NCI-H146 treated with DMSO at 0.1 percent for 48 hours (cell line): ENCODE measurements around the gene PRSS48.
"Not testable (repeated sequence)": the region's sequence is repeated elsewhere in the genome, so short reads cannot be mapped to it uniquely, and the experiment has no call there.

Source experiments
- DNase-seq: peaks from one replicate; lab custom pipeline; 2025; ENCODE audit not compliant: unreplicated experiment; lab: John Stamatoyannopoulos, UW

The PRSS48 gene, protein sequence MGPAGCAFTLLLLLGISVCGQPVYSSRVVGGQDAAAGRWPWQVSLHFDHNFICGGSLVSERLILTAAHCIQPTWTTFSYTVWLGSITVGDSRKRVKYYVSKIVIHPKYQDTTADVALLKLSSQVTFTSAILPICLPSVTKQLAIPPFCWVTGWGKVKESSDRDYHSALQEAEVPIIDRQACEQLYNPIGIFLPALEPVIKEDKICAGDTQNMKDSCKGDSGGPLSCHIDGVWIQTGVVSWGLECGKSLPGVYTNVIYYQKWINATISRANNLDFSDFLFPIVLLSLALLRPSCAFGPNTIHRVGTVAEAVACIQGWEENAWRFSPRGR

DNA sequence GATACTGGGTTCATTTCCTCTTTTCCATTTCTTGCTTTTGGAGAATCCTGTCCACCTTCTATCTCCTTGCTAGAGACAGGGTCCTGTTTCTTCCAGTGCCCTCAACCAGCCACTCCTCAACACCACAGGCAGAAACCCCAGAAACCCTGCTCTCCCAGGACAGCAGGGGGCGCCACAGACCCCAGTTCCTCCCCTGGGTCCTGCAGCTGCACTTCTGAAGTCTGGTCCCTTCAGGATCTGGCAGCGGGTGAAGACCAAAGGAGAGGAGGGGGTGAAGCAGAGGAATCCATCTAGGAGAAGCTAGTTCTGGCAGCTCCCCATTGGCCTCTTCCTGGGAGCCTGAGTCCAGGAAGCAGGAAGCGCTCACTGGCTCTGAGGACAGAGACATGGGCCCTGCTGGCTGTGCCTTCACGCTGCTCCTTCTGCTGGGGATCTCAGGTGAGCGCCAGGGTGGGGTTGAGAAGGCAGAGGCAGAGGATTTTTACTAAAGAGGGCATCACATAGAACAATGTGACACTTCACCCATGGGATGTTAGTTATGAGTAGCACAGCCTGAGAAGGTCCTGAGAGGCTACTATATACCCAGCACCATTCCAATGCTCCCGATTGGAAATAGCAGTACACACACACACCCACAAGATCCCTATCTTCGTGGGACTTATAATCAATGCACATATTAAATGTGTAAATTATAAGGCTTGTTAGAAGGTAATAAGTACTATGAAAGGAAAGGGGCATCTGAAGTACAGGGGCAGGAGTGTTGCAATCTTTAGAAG is at the start of gene PRSS48:
PRSS48 (plus strand) TSS at position 375 of the 776 bp plus-strand sequence; CDS start at position 387, 12 bp downstream.
- no peak for DNase-seq

DNA sequence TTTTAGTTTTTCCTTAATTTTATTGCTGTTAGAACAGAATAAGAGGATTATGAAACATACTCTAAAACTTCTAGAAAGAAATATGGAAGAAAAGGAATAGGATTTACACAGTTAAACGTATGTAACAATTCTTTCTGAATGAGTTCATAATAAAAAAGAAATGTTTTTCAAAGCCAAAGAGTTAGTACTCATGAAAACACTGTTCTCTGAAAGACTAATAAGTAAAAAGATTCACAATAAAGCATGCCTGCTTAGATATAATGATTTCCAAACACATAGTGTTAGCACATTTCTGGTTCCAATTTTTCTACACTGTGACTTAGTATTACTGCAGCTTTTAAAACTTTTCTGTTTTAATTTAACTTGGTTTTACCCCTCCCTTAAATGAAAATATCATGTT is 49.8 kb upstream of the PRSS48 start:
- DNase-seq, result no peak

DNA sequence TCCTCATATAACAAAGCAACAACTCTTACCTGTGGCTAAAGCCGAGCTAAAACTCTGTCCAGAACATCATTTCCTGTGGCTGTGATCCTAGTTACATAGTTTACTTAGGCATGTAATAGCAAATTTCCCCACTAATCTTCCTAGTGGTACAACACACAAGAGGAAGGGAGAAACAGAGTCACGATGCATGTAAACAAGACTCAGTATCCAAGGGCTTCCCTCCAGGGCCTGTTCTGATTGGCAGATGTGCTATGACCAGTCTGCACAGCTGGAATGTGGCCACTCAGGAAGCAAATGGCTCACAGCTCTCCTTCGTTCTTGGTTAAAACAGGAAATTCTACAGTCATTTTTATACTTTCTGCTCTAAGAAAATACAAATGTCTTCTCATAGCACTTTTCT is 49.2 kb upstream of the PRSS48 start:
- DNase-seq, result no peak

DNA sequence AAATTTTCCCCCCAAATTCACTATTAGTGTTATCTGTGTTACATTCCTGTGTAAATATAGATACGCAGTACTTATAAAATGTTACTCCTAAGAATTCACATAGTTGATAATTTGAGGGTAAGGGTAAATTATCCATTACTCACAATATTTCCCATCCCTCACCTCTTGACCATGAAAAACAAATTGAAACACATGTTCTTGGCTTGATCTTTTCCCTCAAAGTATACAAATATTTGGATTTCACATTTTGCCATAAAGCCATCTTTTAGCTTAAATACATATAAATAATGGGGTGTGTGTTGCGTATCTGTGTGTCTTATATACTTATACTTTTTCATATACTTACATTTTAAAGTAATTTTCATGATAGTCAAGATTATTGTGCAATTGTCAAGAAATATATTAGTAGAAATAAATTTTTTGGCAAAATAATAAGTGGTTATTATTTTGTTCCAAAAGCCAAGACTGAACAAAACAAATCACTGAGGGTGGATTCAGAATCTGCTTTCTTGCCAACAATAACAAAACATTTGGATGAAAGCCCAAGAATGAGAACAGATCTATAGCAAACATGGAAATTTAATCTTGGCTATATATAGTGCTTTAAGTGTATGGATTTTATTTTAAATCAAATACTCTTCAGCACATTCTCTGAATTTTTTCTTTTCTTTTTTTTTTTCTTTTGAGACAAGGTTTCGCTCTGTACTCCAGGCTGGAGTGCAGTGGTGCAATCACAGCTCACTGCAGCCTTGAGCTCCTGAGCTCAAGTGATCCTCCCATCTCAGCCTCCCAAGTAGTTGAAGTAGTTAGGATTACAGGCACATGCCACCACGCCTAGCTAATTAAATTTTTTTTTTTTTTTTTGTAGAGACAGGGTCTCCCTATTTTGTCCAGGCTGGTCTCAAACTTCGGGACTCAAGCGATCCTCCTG is 48.5 kb upstream of the PRSS48 start:
- DNase-seq, result no peak

DNA sequence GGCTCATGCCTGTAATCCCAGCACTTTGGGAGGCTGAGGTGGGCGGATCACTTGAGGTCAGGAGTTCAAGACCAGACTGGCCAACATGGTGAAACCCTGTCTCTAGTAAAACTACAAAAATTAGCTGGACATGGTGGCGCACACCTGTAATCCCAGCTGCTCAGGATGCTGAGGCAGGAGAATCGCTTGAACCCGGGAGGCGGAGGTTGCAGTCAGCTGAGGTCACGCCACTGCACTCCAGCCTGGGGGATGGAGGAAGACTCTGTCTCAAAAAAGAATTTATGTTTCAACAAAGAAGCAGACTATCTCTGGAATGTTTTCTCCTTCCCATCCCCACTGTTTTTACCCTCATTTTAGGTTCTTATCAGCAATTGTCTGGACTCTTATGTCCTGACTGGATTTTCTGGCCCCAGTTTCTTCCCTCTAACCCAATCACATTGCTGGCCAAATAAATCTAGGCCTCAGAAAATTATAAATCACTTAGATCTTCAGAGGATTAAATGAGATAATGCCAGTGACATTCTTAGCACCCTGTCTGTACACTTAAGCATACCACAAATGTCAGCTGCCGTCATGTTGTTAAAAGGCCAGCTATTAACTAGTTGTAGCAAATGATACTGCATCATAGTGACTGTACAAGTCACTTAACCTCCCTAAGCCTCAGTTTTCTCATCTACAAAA is 44.9 kb upstream of the PRSS48 start:
- DNase-seq, result no peak

DNA sequence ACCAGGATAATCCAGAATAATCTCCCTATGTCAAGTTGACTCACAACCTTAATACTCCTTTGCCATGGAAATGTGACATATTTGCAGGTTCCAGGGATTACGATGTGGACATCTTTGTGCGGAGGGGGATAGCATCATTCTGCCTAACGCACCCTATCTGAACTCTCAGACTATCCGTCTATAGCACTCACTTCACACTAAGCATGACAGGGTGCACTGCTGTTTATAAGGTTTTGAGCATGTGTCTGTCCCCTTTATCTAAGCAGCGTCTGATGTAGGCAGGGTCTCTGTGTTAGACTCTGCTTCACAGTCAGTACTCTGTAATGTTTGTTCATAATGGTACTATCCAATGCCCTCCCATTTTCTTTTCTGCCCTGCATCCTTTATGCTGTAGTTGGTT is 43.4 kb upstream of the PRSS48 start:
- no peak for DNase-seq

DNA sequence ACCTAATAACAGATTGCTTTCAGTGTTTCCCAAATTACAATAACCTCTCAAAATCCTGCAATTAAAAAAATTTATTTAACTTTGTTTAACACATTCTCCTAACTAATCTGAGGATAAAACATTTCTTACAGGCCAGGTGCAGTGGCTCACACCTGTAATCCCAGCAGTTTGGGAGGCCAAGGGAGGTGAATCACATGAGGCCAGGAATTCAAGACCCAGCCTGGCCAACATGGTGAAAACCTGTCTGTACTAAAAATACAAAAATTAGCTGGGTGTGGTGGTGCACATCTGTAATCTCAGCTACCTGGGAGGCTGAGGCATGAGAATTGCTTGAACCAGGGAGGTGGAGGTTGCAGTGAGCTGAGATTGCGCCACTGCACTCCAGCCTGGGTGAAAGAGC is 41.6 kb upstream of the PRSS48 start:
- DNase-seq, result not testable (repeated sequence)

DNA sequence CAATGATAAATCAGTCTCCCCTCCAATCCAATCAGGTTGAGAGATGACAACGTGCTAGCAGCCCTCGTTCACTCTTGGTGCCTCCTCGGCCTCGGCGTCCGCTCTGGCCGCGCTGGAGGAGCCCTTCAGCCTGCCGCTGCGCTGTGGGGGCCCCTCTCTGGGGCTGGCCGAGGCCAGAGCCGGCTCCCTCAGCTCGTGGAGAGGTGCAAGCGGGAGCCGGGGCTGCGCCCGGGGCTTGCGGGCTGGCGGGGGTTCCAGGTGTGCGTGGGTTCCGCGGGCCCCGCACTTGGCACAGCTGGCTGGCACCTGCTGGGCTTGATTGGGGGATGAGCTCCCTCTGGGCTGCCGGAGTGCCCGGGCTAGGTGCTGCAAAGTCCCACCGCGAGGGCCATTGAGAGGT is 40.9 kb upstream of the PRSS48 start:
- DNase-seq, result no peak

DNA sequence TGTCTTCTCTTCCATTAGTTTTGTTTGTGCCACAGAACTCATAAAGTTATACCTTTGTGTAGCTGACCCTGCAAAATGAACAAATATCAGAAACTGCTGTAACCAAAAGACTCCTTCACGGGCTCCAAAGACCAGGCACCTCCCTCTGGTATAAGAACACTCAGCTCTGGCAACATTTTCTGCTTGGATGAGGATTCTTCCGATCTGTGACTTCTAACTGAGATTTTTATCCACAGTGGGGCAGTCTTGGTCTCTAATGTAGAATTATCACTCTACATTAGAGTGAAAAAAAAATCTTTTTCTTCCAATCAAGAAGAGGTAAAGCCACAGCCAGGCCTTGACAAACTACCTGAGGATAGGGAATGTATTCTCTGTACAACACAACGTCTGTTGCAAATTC is 38.5 kb upstream of the PRSS48 start:
- no peak for DNase-seq

DNA sequence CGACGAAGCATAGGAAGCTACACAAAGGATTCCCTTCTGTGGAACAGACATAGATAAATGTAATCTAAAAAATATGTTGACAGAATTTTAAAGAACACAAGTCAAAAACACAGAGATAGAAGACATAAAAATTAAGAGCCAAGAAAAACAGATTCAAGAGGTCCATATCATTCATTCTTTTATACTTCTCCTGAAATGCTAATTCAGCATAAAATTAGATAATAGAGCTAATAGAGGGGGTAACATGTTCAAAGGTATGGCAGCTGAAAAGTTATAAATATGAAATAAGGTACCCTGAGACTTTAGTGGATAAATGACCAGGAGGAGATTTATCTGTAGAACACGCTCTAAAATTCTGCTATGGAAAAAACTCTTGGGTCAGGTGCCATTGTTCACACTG is 37.4 kb upstream of the PRSS48 start:
- no peak for DNase-seq

DNA sequence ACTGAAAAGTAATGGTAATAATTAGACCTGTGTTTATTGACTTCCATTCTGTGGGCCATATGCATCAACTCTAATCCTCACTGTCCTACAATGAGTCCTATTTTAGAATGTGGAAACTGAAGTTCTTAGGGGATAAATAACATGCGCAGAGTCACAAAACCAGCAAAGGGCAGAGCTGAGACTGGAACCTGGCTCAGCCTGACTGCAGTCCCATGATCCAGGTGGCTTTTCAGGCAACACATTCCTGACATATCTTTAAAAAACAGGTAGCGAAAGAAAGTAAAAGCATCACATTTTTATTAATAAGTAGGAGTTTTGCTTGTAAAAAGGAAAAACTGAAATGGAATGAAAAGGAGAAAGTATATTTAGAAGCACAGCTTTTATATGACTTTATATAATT is 34.7 kb upstream of the PRSS48 start:
- no peak for DNase-seq

DNA sequence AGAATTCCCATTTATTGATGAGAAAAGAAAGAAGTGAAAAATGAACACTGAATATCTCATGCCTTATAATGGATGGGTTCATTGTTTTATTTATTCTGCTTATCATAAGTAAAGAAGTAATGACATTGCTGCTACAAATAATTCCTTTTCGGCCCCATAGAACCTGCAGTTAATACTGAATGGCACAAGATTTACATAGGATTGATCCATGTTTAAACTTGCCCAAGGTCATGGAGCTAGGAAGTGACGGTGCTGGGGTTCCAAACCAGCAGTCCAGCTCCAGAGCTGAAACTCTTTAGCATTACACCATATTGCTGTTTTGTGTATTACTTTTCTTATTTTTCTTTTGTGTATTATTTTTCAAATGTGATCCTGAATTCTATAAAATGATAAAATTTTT is 30.2 kb upstream of the PRSS48 start:
- DNase-seq, result no peak

DNA sequence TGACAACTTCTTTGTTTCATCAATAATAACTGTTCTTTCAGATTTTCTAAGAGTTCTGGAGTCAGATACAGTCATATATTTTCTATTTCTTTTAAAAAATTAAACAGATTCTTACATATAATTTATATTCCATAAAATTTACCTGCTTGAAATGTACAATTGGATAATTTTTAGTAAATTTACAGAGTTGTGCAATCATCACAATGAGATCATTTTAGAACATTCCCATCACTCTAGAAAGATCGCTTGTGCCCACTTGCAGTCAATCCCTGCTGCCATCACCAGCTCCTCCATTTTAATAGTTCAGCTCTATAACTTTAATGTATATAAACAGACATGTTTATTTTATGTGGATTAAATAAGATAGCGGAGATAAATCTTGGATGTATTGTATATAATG is 29.6 kb upstream of the PRSS48 start:
- DNase-seq, result no peak

DNA sequence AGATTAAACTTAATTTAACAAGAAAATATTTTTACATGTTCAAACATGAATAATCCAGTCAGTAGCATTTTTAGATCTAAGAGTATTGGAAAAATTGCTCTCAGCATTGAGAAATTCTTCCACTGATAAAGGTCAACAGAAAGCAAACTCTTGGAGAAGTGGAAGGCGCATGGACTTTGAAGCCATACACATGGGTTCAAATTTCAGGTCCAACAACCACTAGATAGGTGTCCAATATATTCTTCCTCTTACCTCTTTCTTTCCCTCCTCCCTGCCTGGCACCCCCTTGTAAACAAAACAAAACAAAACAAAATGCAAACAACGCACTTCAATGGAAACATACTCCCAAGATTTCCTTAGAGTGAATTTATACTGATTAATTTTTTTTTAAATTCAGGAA is 28.4 kb upstream of the PRSS48 start:
- no peak for DNase-seq

DNA sequence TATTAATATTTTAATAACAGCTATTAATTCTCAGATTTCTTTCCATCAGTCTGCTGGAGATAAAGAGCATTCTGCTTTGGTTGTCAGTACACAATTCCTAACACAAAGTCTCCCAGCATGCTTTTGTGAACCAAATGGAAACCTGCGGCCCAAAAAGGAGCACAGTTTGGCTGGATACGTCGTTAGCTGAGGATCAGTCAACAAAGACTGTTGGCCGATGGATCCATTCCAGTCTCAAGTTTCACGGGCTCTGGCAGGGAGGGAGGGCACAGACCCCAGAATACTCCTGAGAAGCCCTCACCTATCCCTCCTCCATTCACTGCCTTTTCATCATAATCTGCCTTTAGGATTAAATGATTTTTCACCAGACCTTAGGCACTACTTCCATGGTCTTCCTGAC is 26.3 kb upstream of the PRSS48 start:
- no peak for DNase-seq

DNA sequence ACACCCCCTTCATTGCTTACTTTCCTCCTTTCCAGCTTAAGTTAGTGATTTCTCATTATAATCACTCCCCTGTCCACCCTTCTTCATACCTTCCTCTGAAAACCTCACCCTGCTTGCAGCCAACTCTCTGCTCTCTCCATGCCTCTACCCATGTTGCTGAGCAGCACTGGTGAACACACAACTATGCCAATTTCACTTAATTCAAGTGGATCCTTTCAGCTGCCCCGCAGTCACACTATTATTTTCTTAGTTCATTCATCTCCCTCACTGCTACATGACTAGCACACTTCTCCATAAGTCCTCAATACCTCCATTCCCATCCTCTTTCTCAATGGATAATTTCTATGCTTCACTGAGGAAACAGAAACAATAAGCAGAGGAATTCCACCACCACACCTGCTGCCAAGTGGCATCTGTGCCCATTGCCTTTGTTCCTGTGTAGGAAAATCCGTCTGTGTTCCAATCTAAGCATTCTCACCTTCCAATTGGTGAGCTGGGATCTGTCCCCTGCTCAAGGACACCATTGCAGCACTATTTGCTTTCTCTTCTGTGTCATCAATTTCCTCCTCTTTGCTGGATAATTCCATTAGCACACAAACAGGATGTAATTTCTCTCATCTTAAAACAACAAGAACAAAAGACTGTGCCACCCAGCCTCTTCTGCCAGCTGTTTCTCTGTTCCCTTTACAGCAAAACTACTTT is 25.2 kb upstream of the PRSS48 start:
- no peak for DNase-seq

DNA sequence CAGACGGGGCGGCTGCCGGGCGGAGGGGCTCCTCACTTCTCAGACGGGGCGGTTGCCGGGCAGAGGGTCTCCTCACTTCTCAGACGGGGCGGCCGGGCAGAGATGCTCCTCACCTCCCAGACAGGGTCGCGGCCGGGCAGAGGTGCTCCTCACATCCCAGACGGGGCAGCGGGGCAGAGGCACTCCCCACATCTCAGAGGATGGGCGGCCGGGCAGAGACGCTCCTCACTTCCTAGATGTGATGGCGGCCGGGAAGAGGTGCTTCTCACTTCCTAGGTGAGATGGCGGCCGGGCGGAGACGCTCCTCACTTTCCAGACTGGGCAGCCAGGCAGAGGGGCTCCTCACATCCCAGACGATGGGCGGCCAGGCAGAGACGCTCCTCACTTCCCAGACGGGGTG is 21.7 kb upstream of the PRSS48 start:
- DNase-seq, result not testable (repeated sequence)

DNA sequence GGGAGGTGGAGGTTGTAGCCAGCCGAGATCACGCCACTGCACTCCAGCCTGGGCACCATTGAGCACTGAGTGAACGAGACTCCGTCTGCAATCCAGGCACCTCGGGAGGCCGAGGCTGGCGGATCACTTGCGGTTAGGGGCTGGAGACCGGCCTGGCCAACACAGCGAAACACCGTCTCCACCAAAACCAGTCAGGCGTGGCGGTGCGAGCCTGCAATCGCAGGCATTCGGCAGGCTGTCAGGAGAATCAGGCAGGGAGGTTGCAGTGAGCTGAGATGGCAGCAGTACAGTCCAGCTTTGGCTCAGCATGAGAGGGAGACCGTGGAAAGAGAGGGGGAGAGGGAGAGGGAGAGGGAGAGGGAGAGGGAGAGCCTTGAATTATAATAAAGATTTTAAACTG is 21.3 kb upstream of the PRSS48 start:
- not testable (repeated sequence) for DNase-seq

DNA sequence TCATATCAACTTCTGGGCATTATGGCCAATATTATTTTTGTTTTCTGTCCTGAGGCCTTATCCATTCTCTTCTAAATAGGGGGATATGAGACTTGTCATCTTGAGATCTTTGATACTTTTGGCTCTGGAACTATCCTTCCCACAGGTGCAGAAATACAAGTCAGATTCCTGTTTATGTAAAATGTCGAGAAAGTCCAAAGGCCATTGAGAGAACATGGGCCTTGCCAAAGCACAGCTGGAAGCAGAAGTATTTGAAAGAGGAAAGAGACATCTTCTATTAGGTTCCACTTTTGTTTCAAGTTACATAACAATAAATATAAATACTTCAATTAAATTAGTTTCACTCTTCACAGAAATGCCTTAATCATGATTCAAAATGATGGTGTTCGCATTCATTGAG is 20.8 kb upstream of the PRSS48 start:
- DNase-seq, result no peak

DNA sequence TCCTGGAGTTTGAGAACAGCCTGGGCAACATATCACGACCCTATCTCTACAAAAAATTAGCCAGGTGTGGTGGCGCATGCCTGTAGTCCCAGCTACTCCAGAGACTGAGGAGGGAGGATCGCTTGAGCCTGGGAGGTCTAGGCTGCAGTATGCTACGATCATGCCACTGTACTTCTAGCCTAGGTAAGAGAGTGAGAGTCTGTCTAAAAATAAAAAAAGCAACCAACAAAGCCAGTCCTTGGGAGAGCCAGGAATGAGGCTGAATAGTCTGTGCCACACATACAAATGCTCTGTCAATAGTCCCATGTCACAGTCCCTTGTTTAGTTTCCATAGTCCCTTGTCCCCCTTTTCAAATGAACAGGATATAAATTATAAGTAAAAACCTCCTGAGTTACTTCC is 19.3 kb upstream of the PRSS48 start:
- no peak for DNase-seq
